Muscle layer of duodenum (tissue), 2 donors: ENCODE results near the gene SRPX.

Source experiments
- H3K27ac ChIP-seq: one replicate; pipeline ENCODE4 v1.7.0; 2013; ENCODE audit warnings: mild to moderate bottlenecking, low read length
- H3K27me3 ChIP-seq: one replicate; pipeline ENCODE4 v1.7.0; 2013; ENCODE audit warnings: low read depth, mild to moderate bottlenecking, control low read depth, low read length
- H3K36me3 ChIP-seq, 2 donors: one replicate each; pipeline ENCODE4 v1.7.0; 2013; ENCODE audit warnings: low read length in 2 of 2, control low read depth in 1 of 2, mild to moderate bottlenecking in 1 of 2; ENCODE audit not compliant: insufficient read depth in 2 of 2, control insufficient read depth in 1 of 2
- H3K4me1 ChIP-seq, 2 donors: one replicate each; pipeline ENCODE4 v1.7.0; 2013; ENCODE audit warnings: low read length in 2 of 2, mild to moderate bottlenecking in 2 of 2, control low read depth in 1 of 2, moderate library complexity in 1 of 2; ENCODE audit not compliant: insufficient read depth in 2 of 2, control insufficient read depth in 1 of 2
- H3K4me3 ChIP-seq, 2 donors: one replicate each; pipeline ENCODE4 v1.7.0; 2013; ENCODE audit warnings: low read length in 2 of 2, low read depth in 1 of 2, mild to moderate bottlenecking in 1 of 2
- H3K9me3 ChIP-seq, 2 donors: one replicate each; pipeline ENCODE4 v1.7.0; 2013; ENCODE audit warnings: low read length in 2 of 2, control low read depth in 1 of 2, mild to moderate bottlenecking in 1 of 2; ENCODE audit not compliant: control insufficient read depth in 1 of 2
- donor health status: healthy.

SRPX gene

GRCh38 chrX:38103857-38104812 is 116.5 kb downstream of the SRPX start:
- H3K4me3 ChIP-seq, result no peak overlapping the region
- H3K27me3 ChIP-seq, result no peaks in the 10 kb centered on the region
- H3K27ac ChIP-seq, result no peak overlapping the region
- H3K9me3 ChIP-seq, result peaks cover 0 to 2% of the 10 kb centered on the region in 2 donors
- no peaks in the 10 kb centered on the region for H3K36me3 ChIP-seq
- H3K4me1 ChIP-seq, result no peaks in the 10 kb centered on the region

- no peaks in the 10 kb centered on the region for H3K36me3 ChIP-seq
- no peaks in the 10 kb centered on the region for H3K4me1 ChIP-seq
- no peaks in the 10 kb centered on the region for H3K27me3 ChIP-seq
- H3K9me3 ChIP-seq, result peaks cover 0 to 2% of the 10 kb centered on the region in 2 donors
- no peak overlapping the region for H3K27ac ChIP-seq
- H3K4me3 ChIP-seq, result no peak overlapping the region
Observed at GRCh38 chrX:38102875-38103274, 117.8 kb downstream of the SRPX start.

- Histone ChIP-seq H3K9me3 (peaks cover 0 to 2% of the 10 kb centered on the region in 2 donors), H3K4me3 (no peak overlapping the region), H3K27ac (no peak overlapping the region), H3K36me3 (no peaks in the 10 kb centered on the region), H3K27me3 (no peaks in the 10 kb centered on the region), H3K4me1 (no peaks in the 10 kb centered on the region)
Observed at GRCh38 chrX:38102240-38102639, 118.4 kb downstream of the SRPX start.

- Histone ChIP-seq H3K9me3 (peaks cover 0 to 2% of the 10 kb centered on the region in 2 donors), H3K27me3 (no peaks in the 10 kb centered on the region), H3K4me3 (no peak overlapping the region), H3K4me1 (no peaks in the 10 kb centered on the region), H3K27ac (no peak overlapping the region), H3K36me3 (no peaks in the 10 kb centered on the region)
Observed at GRCh38 chrX:38099688-38100087, 121.0 kb downstream of the SRPX start.
